Cerebellar cortex (tissue), 1 donor: ENCODE data around the gene RAB31.
"Not testable (repeated sequence)": the region's sequence is repeated elsewhere in the genome, so short reads cannot be mapped to it uniquely, and the experiment has no call there.

Experiments
- DNase-seq: peaks from one replicate; pipeline ENCODE4 v3.0.0-alpha.2; 2015; ENCODE audit warnings: low spot score

RAB31 gene

DNA sequence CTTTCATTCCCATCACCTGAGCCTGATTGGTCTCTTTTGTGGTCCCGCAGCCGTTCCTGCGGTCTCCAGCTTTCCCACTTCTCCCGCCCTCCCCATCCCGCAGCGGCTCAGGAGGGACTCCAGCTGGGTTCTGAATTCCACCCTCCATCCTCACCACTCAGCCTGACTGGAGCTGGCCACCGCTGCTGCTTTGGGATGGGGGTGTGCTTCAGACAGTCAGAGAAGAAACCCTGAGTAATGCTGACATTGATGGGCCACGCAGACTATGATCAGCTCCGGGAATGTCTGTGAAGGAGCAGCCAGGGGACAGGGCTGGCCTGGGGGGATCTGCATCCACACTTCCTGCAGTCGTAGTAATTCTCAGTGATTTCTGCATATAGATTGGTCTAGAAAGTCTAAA lies 131.8 kb downstream of the RAB31 start:
- DNase-seq = no peak

DNA sequence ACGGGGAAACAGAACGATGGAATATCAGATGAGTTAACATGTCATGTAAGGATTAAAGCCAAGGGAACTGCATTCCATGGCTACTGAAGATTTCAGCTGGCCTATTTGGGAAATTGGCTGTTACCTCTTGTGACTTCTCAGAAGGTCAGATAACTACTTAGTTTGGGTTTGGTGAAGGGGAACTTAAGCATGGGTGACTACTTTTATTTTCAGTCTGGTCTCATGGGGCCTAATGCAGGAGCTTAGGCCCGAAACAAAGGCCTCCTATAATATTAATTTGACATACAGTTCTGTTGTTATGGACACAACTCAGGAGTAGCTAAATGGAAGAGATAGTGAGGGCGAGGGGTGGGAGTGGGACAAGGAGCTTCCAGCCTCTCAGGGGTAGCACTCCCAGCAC lies 133.7 kb downstream of the RAB31 start:
- DNase-seq = no peak

DNA sequence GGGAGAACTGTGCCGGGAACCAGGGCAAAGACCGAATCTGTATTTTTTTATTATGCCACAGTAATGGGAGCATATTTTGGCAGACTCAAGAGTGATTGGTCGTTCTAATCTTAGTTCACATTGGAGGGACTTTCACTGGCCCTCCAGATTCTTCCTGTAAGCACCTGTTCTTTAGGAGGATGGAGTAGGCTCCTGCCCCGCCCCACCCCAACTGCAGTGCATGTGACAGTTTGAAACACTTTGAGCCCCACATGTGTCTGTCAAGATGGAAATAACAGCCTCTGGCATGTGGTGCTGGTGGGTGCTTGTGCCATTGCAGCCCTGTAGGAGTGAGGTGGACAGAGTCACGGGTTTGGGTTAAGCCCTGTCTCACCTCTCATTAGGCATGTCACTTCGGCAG lies 134.3 kb downstream of the RAB31 start:
- DNase-seq = no peak

DNA sequence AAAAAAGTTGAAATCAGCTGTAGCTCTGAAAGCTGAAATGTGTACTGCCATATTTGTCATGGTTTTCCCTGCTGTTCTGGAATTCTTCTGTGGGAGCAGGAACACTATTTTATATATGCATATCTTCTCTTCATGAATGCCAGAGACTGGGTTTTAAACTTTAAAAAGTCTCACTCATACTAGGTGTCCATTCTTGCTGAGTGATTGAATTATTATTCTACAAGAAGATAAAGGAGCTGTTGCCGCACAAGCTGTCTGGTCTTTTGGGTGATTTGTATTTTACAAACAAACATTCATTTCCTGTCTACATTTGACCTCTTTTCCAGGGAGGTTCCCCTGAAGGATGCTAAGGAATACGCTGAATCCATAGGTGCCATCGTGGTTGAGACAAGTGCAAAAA lies 137.2 kb downstream of the RAB31 start:
- no peak for DNase-seq

DNA sequence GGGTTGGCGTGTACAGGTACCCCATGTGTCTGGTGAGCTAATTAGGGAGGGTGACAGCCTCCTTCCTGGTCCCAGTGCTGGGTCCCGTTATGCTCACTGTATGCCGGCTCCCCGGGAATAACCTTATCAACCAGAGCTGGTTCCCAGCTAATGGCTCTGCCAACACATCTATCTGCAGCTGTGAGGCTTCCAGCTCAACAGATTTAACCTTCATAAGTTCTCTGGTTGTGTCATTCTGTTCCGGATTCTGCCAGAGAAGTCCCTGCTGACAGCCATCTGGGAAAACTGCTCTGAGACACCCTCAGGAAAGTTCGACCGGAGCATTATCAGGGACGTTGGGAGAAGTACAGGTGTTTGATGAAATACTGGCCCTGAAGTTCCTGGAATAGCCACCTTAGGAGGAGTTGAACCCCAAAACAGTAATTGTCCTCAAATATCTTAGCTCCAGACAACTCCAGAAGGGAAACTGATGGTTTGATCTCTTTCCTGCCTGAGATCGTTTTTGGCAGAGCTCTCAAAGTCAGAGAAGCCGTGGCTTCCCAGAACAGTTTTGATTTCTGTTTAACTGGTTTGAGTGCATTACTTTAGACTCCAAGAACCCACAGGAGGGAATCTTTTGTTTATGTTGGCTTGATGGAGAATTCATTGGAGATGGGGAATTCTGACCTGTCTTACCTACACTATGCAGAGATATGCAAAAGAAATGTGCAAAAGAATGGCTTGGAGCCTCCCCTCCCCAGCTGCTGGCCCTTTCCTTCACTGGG lies 138.2 kb downstream of the RAB31 start:
- DNase-seq = no peak

DNA sequence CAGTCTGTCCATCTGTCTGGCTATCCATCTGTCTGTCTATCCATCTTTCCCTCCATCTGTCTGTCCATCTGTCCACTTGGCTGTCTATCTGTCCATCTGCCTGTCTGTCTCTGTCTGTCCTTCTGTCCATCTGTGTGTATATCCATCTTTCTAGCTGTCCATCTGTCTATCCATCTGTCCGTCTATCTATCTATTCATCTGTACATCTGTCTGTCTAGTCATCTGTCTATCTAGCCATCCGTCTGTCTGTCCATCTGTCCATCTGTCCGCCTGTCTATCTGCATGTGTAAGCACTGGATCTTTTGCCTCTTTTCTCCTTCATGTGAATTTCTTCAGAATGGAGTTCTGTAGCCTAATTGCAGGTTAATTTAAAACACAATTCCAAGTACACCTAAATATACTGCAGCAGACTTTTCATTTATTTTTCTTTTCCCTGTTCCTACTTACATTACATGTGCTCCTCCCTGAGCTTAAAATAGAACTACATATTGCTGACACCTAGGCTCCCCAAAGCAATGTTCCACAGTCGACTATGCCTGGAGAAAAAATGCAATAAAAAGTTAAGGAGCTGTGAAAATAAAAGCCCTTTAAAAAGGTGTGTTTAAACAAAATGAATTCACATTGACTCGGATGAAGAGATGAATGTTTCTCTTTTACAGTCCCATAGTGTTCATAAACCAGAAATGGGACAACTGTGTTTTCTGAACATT lies 140.2 kb downstream of the RAB31 start:
- no peak for DNase-seq

DNA sequence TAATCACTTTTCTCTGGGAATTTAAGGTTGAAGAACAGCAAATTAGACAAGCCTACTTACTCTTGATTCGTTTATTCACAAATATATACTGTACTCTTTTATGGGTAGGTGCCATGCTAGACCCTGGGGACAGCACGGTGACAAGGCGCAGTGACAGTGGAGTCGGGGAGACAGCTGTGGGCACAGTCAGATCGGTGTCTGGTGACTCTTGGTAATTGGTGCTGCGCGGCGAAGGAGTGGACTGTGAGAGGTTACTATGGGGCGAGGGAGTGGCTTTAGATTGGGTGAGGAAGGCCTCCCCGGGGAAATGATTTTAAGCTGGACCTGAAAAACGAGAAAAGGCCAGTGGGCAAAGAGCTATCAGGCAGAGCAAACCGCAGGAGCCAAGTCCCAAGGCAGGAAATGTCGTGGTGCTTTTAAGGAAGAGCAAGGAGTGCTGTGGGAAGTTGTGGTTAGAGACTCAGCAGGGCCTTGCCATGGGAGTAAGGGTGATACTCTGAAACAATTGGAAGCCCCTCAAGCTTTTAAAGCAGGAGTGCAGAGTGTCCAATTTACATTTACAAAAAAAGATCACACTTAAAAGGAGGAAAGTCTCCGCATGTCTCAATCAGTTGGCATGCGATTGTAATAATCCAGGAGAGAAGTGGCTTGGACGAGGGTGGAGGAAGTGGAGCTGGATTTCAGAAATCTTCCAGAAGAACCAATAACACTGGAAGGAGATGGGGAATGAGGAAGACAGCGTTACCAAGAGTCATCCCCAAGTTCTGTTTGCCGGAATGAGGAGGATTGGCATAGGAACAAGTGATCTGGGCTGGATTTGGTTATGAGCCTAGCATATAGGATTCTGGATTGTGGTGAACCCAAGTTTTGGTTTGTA lies 141.5 kb downstream of the RAB31 start:
- DNase-seq = no peak

DNA sequence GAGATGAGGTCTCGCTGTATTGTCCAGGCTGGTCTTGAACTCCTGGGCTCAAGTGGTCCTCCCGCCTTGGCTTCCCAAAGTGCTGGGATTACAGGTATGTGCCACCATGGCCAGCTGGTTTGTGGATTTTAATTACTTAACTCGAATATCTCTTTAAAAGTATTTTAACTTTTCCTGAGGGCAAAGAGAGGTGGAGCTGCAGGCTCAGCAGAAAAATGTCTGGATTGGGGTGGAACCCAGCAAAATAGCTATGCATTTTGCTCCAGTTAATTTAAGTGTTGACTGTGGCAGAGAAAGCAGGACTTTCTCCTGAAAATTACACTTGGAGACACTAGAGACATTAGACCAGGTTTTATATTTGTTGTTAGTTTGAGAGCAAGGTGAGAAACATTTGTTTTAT lies 142.2 kb downstream of the RAB31 start:
- no peak for DNase-seq

DNA sequence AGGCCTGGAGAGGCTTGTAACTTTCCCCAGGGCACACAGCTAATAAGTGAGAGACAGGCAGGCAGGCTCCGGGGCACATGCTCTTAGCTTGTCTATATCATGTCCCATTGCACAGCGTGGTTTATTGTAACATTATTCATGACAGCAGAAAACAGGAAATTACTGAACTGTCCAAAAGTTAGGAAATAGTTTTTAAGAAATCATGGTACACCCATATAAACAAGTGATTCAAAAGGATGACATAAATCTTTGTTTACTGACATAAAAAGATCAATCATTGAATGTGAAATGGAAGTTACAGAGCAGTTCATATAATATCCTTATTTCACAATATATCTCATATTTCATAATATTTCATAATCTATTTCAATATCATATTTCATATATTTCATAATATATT lies 143.4 kb downstream of the RAB31 start:
- no peak for DNase-seq

DNA sequence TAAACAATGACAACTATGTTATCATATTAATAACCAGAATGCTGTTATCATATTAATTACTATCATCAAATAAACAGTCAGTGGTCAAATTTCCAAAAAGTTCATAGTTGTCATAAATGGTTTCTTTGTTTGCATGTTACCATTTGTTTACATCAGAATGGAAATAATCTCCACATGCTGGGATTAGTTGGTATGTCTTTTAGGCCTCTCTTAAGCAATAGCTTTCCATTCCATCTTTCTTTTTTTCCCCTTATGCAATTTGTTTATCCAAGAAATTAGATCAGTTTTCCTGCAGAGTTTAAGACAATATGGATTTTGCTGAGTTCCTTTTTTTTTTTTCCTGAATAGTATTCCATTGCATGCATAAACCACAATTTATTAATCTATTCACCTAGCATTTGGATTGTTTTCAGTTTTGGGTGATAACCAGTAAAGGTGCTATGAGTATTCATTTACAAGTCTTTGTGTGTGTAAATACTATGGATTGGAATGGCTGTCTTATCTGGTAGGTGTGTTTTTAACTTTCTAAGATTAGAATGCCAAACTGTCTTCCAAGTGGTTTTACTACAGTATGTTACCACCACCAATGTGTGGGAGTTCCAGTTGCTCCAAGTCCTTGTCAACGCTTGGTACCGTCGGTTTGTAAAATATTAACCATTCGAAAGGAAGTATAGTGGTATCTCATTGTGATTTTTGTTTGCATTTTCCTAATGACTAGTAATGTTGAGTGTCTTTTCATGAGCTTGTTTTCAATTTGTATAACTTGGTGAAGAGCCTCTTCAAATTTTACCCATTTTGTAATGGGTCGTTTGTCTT lies 144.4 kb downstream of the RAB31 start:
- no peak for DNase-seq

DNA sequence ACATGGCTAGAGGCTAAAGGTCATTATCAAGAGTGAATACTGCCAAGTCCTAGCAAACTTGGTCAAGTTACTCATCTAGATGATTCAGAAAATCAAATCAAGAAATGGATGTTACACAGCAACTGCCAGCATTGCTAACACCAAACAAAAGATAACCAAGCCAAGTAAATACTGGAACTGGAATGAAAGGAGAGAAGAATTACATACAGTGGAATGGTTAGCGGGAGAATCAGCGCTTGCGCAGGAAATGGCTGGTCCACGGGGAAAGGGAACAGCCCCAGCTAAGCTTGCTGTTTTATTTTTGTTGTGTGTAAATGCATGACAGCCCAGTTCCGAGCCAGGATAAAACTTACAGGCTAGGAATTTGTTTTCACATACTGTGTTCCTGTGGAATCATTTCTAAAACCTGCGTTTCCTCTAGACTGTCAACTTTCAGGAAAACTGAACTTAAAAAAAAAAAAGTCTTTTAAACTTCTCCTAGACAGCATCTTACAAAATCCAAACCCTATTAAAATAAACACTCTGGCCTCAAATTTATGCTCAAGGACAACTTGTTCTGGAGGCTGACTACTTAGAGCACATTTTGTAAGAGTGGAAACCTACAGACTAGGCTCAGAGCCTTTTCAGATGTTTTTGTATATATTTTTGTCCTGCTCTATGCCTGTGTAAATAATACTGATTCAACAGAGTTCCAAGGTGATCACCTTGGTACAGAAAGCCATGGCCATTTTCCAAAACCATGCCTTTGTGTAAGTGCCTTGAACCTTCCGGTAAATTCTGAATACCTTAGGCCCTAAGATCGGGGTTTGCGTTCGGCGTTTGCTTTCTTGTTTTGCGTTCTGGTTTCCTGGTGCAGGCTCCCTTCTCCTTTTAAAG lies 146.9 kb downstream of the RAB31 start:
- no peak for DNase-seq

DNA sequence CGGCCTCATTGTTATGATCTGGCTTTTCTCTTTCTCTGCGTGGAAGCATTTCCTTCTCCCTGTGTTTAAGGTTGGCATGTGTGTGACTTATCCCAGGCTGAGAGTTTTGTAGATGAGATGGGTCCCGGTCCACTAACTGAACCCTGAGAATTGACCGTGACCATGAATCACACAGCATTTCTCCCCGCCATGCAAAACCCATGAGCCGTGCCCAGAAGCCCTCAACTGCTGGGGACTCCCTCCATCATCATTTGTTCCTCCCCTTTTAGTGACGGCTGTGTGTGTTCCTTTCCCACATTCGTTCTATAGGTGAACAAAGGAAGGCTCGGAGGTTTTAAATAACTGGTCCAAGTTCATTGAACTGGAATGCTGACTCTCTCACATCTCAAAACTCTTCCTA lies 147.6 kb downstream of the RAB31 start:
- no peak for DNase-seq

DNA sequence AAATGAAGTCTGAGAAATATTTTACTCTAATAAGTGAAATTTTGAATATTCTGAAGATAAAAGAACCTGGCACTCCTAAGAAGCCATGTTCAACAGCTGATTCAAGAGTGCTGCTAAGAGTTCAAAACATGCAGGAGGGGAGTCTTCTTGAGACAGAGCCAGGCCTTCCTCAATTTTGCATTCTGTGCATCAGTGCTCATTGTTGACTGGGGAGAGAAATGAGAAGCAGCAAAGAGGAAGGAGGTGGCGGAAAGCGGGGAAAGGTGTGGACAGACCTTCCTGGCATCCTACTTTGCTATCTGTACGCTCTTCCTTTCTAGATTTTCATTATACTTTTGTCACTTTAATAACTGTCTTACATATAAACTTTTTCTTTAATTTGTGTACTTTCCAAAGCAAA lies 148.0 kb downstream of the RAB31 start:
- DNase-seq = no peak

DNA sequence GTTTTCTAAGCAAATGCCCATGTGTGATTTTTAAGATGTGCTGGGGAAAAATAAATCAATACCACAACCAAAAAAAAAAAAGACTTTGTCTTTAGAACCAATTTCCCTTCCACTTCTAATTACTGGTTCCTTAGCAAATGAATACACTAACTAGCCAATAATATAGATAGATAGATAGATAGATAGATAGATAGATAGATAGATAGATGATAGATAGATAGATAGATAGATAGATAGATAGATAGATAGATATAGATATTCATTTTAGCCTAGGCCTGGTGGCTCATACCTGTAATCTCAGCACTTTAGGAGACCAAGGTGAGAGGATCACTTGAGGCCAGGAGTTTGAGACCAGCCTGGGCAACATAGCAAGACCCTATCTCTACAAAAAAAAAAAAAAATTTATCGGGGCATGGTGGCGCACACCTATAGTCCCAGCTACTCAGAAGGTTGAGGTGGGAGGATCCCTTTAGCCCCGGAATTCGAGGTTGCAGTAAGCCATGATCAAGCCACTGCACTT lies 149.4 kb downstream of the RAB31 start:
- DNase-seq = not testable (repeated sequence)

DNA sequence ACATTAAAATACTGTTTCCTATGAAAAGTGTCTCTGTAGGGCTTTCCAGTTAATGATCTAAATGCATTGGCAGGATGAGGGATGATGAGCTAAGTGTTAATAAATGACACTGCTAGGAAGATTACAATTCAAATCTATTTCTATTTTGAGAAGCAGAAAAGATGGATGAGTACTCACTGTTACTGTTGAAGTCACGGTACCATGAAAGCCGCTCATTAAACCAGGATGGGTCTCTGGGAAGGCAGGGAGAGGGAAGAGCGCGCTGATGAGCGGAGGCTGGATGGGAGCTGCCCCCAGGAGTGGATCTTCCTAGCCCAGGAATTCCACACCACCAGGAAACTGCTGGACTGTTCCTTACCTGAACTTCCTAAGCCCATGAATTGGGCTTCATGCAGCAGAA lies 150.5 kb downstream of the RAB31 start:
- DNase-seq = no peak

DNA sequence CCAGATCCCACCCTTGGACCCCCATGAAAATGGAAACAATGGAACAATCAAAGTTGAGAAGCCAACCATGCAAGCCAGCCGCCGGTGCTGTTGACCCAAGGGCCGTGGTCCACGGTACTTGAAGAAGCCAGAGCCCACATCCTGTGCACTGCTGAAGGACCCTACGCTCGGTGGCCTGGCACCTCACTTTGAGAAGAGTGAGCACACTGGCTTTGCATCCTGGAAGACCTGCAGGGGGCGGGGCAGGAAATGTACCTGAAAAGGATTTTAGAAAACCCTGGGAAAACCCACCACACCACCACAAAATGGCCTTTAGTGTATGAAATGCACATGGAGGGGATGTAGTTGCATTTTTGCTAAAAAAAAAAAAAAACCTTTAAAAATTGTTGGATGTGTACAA lies 151.1 kb downstream of the RAB31 start:
- no peak for DNase-seq

DNA sequence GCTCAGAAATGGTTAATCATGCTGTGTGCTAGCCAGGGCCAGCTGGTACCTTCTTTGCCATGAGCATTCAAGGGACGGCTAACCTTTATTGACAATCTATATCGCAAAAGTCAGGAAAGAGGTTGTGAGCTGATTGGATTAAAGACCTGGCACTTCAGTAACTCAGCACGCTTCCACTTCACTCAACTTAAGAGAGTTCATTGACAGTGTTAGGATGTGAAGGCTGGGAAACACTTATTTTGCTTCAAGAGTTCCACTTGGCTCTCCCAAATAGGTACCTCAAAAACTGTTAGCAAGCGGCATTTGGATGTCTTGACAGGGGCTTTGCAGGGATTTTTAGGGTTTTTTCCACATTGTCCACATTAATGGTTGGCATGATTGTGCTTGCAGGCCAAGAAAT lies 152.6 kb downstream of the RAB31 start:
- no peak for DNase-seq

DNA sequence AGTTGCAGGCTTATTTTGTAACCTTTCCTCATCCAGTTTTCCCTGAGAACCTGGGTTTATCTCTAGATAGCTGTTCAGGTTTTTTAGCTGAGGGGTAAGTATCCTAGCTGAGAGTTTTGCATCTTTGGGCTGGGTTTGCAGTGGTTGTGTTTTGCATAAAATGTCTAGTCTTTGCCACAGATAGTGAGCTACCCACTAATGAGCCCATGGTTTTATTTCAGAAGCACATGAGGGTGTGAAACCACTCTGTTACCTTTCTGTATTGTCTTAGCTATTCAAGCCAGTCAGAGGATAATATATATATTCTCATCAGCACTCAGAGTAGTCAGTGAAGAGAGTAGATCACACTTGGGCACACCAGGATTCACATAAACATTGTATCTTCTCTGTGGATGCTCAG lies 153.1 kb downstream of the RAB31 start:
- no peak for DNase-seq

DNA sequence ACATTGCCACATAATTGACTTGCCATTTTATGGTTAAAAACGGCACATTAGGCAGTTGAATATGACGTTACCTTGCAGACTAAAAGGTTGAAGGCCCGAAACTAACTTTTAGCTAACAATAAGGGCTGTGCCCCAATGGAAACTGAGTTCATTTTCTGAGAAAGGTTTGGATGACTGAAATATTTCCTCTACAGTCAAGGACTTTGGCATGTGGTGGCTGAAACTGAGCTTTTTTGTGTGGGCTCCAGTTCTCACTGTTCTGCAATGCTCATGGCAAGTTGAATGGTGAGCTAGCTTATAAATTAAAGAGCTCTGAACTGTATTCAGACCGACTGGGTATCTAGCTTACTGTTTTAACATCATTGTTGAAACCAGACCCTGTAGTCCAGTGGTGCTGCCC lies 153.8 kb downstream of the RAB31 start:
- DNase-seq = no peak

DNA sequence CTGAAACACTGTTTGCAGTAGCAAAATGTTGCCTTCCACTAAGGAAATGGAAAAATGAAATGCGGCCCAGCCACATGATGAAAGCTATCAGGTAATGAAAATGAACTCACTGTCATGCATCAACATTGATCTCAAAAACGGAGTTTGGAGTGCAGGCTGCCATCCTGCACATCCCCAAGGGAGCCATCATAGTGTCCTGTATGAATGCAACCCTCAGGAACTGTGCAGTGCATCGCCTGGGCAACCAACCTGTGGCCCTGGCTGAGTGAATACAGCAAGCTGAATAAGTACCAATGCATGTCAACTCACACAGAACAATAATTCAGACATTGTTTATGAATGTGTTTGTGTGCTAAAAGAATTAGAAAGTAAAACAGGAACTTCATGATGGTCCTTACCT lies 154.6 kb downstream of the RAB31 start:
- no peak for DNase-seq

DNA sequence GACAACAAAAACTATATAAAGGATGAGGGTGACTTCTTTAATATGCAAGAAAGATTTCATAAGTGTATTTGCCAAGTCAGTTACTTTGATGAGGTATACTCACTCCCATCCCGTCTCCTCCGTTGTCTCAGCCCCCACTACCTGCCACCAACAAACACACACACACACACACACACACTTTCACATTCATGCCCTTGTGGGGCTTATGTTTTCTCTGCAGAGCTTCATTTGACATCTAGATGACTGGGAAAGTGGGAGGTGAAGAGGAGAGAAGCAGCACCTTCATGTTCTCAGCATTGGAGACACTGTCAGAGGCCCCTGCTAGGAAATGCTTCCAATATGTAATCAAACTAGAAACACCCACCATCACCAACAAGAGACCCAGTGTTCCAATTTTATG lies 155.2 kb downstream of the RAB31 start:
- DNase-seq = no peak
